HG03175 (cell line): ENCODE measurements around the gene LURAP1L.

Experiments
- ATAC-seq: cut with Tn5 transposase; IDR thresholded peaks from one replicate; pipeline ENCODE4 v1.9.1; 2021; ENCODE audit warnings: mild to moderate bottlenecking, moderate library complexity; ENCODE audit not compliant: unreplicated experiment

LURAP1L gene

GRCh38 chr9:12811935-12812334 is 37.1 kb downstream of the LURAP1L start:
- no peak for ATAC-seq

- no peak for ATAC-seq
Measured at GRCh38 chr9:12812710-12813109, 37.9 kb downstream of the LURAP1L start.

GRCh38 chr9:12813533-12813932 is 38.7 kb downstream of the LURAP1L start:
- no peak for ATAC-seq

GRCh38 chr9:12813960-12814876 is 39.4 kb downstream of the LURAP1L start:
- no peak for ATAC-seq

GRCh38 chr9:12814877-12815237 is 40.0 kb downstream of the LURAP1L start:
- no peak for ATAC-seq

- no peak for ATAC-seq
Measured at GRCh38 chr9:12815888-12816287, 41.1 kb downstream of the LURAP1L start.

GRCh38 chr9:12816656-12817101 is 41.9 kb downstream of the LURAP1L start:
- ATAC-seq: no peak

GRCh38 chr9:12817702-12818101 is 42.9 kb downstream of the LURAP1L start:
- no peak for ATAC-seq

GRCh38 chr9:12818431-12819000 is 43.7 kb downstream of the LURAP1L start:
- no peak for ATAC-seq

GRCh38 chr9:12819436-12820185 is 44.8 kb downstream of the LURAP1L start:
- no peak for ATAC-seq

- ATAC-seq: no peak
Measured at GRCh38 chr9:12822111-12822510, 47.3 kb downstream of the LURAP1L start.

- no peak for ATAC-seq
Measured at GRCh38 chr9:12826924-12827565, 52.2 kb downstream of the LURAP1L start.

GRCh38 chr9:12833701-12834100 is 58.9 kb downstream of the LURAP1L start:
- no peak for ATAC-seq

GRCh38 chr9:12838546-12838945 is 63.7 kb downstream of the LURAP1L start:
- no peak for ATAC-seq

GRCh38 chr9:12843735-12844134 is 68.9 kb downstream of the LURAP1L start:
- ATAC-seq: no peak

GRCh38 chr9:12846035-12846434 is 71.2 kb downstream of the LURAP1L start:
- no peak for ATAC-seq

GRCh38 chr9:12847561-12847960 is 72.7 kb downstream of the LURAP1L start:
- ATAC-seq: no peak

- no peak for ATAC-seq
Measured at GRCh38 chr9:12849486-12850003, 74.7 kb downstream of the LURAP1L start.

- ATAC-seq: no peak
Measured at GRCh38 chr9:12851341-12852090, 76.7 kb downstream of the LURAP1L start.

GRCh38 chr9:12853051-12853450 is 78.2 kb downstream of the LURAP1L start:
- ATAC-seq: no peak
